SK-N-SH (cell line): ENCODE results near the gene DDX1. TPM values are rescaled to one million over a fixed set of nuclear protein-coding genes. Genes with fewer than 3 reads are reported as not detected.
"Not testable (repeated sequence)": the region's sequence is repeated elsewhere in the genome, so short reads cannot be mapped to it uniquely, and the experiment has no call there.

Source experiments
- CTCF ChIA-PET: fragments of 300-600, 350-600 bp; formaldehyde crosslinking; extraction: SDS; loops from one replicate; lab custom pipeline; 2021; lab: Yijun Ruan, JAX
- POLR2A ChIA-PET: fragments of 350-600 bp; sonication (Branson Sonifier 250); formaldehyde crosslinking; extraction: SDS; loops from one replicate; lab custom pipeline; 2020; ENCODE audit warnings: antibody characterized with exemption, inconsistent platforms; lab: Yijun Ruan, JAX
- DNase-seq: peaks from one replicate; pipeline ENCODE4 v3.0.0; 2012
- H2AFZ ChIP-seq: fragments of 200-600 bp; sonication (generic); 2 replicates; pipeline ENCODE4 v1.8.1; 2016; ENCODE audit warnings: antibody characterized with exemption, mild to moderate bottlenecking, low read depth
- H3F3A ChIP-seq: fragments of 200-600 bp; sonication (generic); replicated peaks from 2 replicates; pipeline ENCODE3; 2016; ENCODE audit warnings: antibody characterized with exemption, mild to moderate bottlenecking; ENCODE audit not compliant: insufficient read depth
- H3K27ac ChIP-seq, 2 experiments: fragments of 200-500 bp in 1 of 2; fragments of 200-600 bp in 1 of 2; sonication (Bioruptor generic) in 1 of 2; sonication (generic), shearing (Covaris generic) in 1 of 2; 2 replicates each; pipeline versions ENCODE4 v1.5.1 to v1.6.1; 2014 to 2016; ENCODE audit warnings: low read depth in 2 of 2, inconsistent platforms in 1 of 2, low read length in 1 of 2, mild to moderate bottlenecking in 1 of 2, mixed read lengths in 1 of 2
- H3K27me3 ChIP-seq: fragments of 200-600 bp; sonication (generic), shearing (Covaris generic); 2 replicates; pipeline ENCODE4 v1.6.1; 2016; ENCODE audit warnings: mixed run types; ENCODE audit not compliant: insufficient read depth
- H3K36me3 ChIP-seq, 2 experiments: fragments of 200-500 bp in 1 of 2; fragments of 200-600 bp in 1 of 2; sonication (Bioruptor generic) in 1 of 2; sonication (generic) in 1 of 2; replicated peaks in 1 of 2; 2 replicates each; pipeline versions ENCODE3 to v1.5.1; 2014 to 2016; ENCODE audit warnings: low read length in 1 of 2, mild to moderate bottlenecking in 1 of 2; ENCODE audit not compliant: insufficient read depth in 2 of 2, control insufficient read depth in 1 of 2
- H3K4me1 ChIP-seq, 2 experiments: fragments of 200-500 bp in 1 of 2; fragments of 200-600 bp in 1 of 2; sonication (Bioruptor generic) in 1 of 2; sonication (generic), shearing (Covaris generic) in 1 of 2; 2 replicates each; pipeline versions ENCODE4 v1.5.1 to v1.6.1; 2014 to 2016; ENCODE audit warnings: low read depth in 1 of 2, low read length in 1 of 2, mixed run types in 1 of 2; ENCODE audit not compliant: insufficient read depth in 2 of 2, control insufficient read depth in 1 of 2
- H3K4me2 ChIP-seq: fragments of 200-600 bp; sonication (generic), shearing (Covaris generic); 2 replicates; pipeline ENCODE4 v1.6.1; 2017; ENCODE audit warnings: mixed run types
- H3K4me3 ChIP-seq, 2 experiments: fragments of 200-500 bp in 1 of 2; fragments of 200-600 bp in 1 of 2; sonication (Bioruptor generic) in 1 of 2; sonication (generic), shearing (Covaris generic) in 1 of 2; 2 replicates each; pipeline versions ENCODE4 v1.5.1 to v1.8.1; 2014 to 2016; ENCODE audit warnings: low read depth in 2 of 2, inconsistent platforms in 1 of 2, low read length in 1 of 2, mild to moderate bottlenecking in 1 of 2, mixed read lengths in 1 of 2, moderate library complexity in 1 of 2
- H3K79me2 ChIP-seq: fragments of 200-600 bp; sonication (generic); 2 replicates; pipeline ENCODE4 v1.8.1; 2017; ENCODE audit warnings: mild to moderate bottlenecking; ENCODE audit not compliant: insufficient read depth
- H3K9ac ChIP-seq: fragments of 200-600 bp; sonication (generic); 2 replicates; pipeline ENCODE4 v1.6.1; 2017; ENCODE audit warnings: mixed run types
- H3K9me2 ChIP-seq: fragments of 200-600 bp; sonication (generic); 2 replicates; pipeline ENCODE4 v1.6.1; 2017; ENCODE audit warnings: mixed run types
- H3K9me3 ChIP-seq: fragments of 200-600 bp; sonication (generic); 2 replicates; pipeline ENCODE4 v1.6.1; 2017; ENCODE audit warnings: mixed run types, mild to moderate bottlenecking, moderate library complexity
- H4K20me1 ChIP-seq: fragments of 200-600 bp; sonication (generic); 2 replicates; pipeline ENCODE4 v1.6.1; 2017; ENCODE audit warnings: mild to moderate bottlenecking, mixed run types; ENCODE audit not compliant: insufficient read depth
- CTCF ChIP-seq: fragments of 200-600 bp; sonication (generic); IDR thresholded peaks from 2 replicates; pipeline ENCODE4 v1.6.1; 2017; ENCODE audit warnings: antibody characterized with exemption, mild to moderate bottlenecking, moderate library complexity
- FOXM1 ChIP-seq: IDR thresholded peaks from 2 replicates; pipeline ENCODE4 v1.4.0; 2012; ENCODE audit warnings: low read depth, mild to moderate bottlenecking
- GATA2 ChIP-seq: sonication (generic); formaldehyde crosslinking; IDR thresholded peaks from 2 replicates; pipeline ENCODE4 v1.5.0; 2020; ENCODE audit warnings: mild to moderate bottlenecking, missing genetic modification reagents
- IRF3 ChIP-seq: fragments of 150-350 bp; IDR thresholded peaks from 2 replicates; pipeline ENCODE4 v1.6.1; 2016; ENCODE audit warnings: mild to moderate bottlenecking, low read depth, low read length
- MEF2A ChIP-seq: IDR thresholded peaks from 2 replicates; pipeline ENCODE4 v1.4.0; 2012; ENCODE audit warnings: low read depth, borderline replicate concordance
- MXI1 ChIP-seq: IDR thresholded peaks from 2 replicates; pipeline ENCODE4 v1.6.1; 2012; ENCODE audit warnings: mild to moderate bottlenecking, low read depth, low read length, improper control_type of control experiment
- NFIC ChIP-seq: IDR thresholded peaks from 2 replicates; pipeline ENCODE4 v1.4.0; 2012; ENCODE audit warnings: borderline replicate concordance
- PBX3 ChIP-seq: IDR thresholded peaks from 2 replicates; pipeline ENCODE4; 2012
- POLR2AphosphoS5 ChIP-seq: IDR thresholded peaks from 2 replicates; pipeline ENCODE4 v1.6.1; 2012; ENCODE audit warnings: low read depth, low read length
- RAD21 ChIP-seq: IDR thresholded peaks from 2 replicates; pipeline ENCODE4 v1.6.1; 2012; ENCODE audit warnings: mild to moderate bottlenecking, low read length
- RCOR1 ChIP-seq: fragments of 150-350 bp; IDR thresholded peaks from 2 replicates; pipeline ENCODE4 v1.6.1; 2017; ENCODE audit warnings: antibody characterized with exemption, low read length
- RXRA ChIP-seq: IDR thresholded peaks from 2 replicates; pipeline ENCODE4 v1.4.0; 2012; ENCODE audit warnings: low read depth, mild to moderate bottlenecking, borderline replicate concordance
- TAF1 ChIP-seq: IDR thresholded peaks from 2 replicates; pipeline ENCODE4 v1.6.1; 2012; ENCODE audit warnings: low read depth, mild to moderate bottlenecking, low read length, moderate library complexity, borderline replicate concordance
- TEAD4 ChIP-seq: IDR thresholded peaks from 2 replicates; pipeline ENCODE4 v1.4.0; 2012; ENCODE audit warnings: mild to moderate bottlenecking, borderline replicate concordance; ENCODE audit not compliant: insufficient read depth
- YY1 ChIP-seq: IDR thresholded peaks from 2 replicates; pipeline ENCODE4 v1.4.0; 2012; ENCODE audit warnings: low read depth, mild to moderate bottlenecking
- ZBTB33 ChIP-seq: IDR thresholded peaks from 2 replicates; pipeline ENCODE4 v1.4.0; 2012; ENCODE audit warnings: low read depth, borderline replicate concordance
- WGBS: methylation state at CpG from one replicate; pipeline ENCODE4 v1.1.6; 2017; ENCODE audit warnings: low lambda C conversion rate; 5-methylcytosine and 5-hydroxymethylcytosine counted together
- polyA plus RNA-seq, 3 experiments: library from polyadenylated mRNA; depleted of rRNA; stranded (reverse); fragments of >200 nt; gene quantifications; 2 replicates each; pipeline ENCODE4 v1.2.3, GENCODE V29; 2012

The DDX1 gene
- polyA plus RNA-seq, 1 of the 3 experiments (the other 2 are of a cell fraction): 54.5 TPM

GRCh38 chr2:15620340-15620739 lies 28.7 kb downstream of the DDX1 start:
- H3K27ac ChIP-seq: no peak overlapping the region
- DNase-seq: no peak
- no peaks in the 10 kb centered on the region for H4K20me1 ChIP-seq
- H3K9me2 ChIP-seq: no peaks in the 10 kb centered on the region
- no peaks in the 10 kb centered on the region for H3K9me3 ChIP-seq
- WGBS: 95% methylated on average over 2 of the region's 2 CpGs
- no peak overlapping the region for H3K4me2 ChIP-seq
- ChIA-PET POLR2A (no interaction called here), CTCF (no interaction called here)
- no peaks in the 10 kb centered on the region for H3K4me1 ChIP-seq
- H3K36me3 ChIP-seq: peaks cover 87 to 92% of the 10 kb centered on the region in 2 experiments
- TF ChIP-seq GATA2 (CRISPR knock-in tag) (no peak), YY1 (no peak)
- H3K79me2 ChIP-seq: 0 out of 2 replicates have a peak, but pooled peaks cover 9% of the 10 kb centered on the region
- no peak overlapping the region for H3K9ac ChIP-seq
- H3F3A ChIP-seq: no peaks in the 10 kb centered on the region
- no peaks in the 10 kb centered on the region for H3K27me3 ChIP-seq
- no peak overlapping the region for H2AFZ ChIP-seq
- H3K4me3 ChIP-seq: no peak overlapping the region

- DNase-seq: no peak
- peaks cover 88 to 94% of the 10 kb centered on the region in 2 experiments for H3K36me3 ChIP-seq
- H4K20me1 ChIP-seq: no peaks in the 10 kb centered on the region
- no peak overlapping the region for H3K4me2 ChIP-seq
- 100% methylated on average over 4 of the region's 4 CpGs for WGBS
- H2AFZ ChIP-seq: no peak overlapping the region
- no peak overlapping the region for H3K27ac ChIP-seq
- H3K79me2 ChIP-seq: 0 out of 2 replicates have a peak, but pooled peaks cover 8% of the 10 kb centered on the region
- H3K9me3 ChIP-seq: no peaks in the 10 kb centered on the region
- no peaks in the 10 kb centered on the region for H3K27me3 ChIP-seq
- no peaks in the 10 kb centered on the region for H3F3A ChIP-seq
- H3K4me3 ChIP-seq: no peak overlapping the region
- POLR2A ChIA-PET: no interaction called here
- no peaks in the 10 kb centered on the region for H3K4me1 ChIP-seq
- no peak overlapping the region for H3K9ac ChIP-seq
- H3K9me2 ChIP-seq: no peaks in the 10 kb centered on the region
- TF ChIP-seq ZBTB33: no peak
- TF ChIP-seq POLR2AphosphoS5: no peak
- TF ChIP-seq NFIC: no peak
- TF ChIP-seq IRF3: no peak
- no peak for TF ChIP-seq TEAD4
- TF ChIP-seq PBX3: no peak
- TF ChIP-seq RAD21: no peak
- TF ChIP-seq TAF1: no peak
- no peak for TF ChIP-seq GATA2 (CRISPR knock-in tag)
- no peak for TF ChIP-seq RCOR1
- TF ChIP-seq MXI1: no peak
- TF ChIP-seq RXRA: no peak
- TF ChIP-seq CTCF: no peak
- TF ChIP-seq MEF2A: no peak
- TF ChIP-seq FOXM1: no peak
- CTCF ChIA-PET: interaction anchor here (1.1 kb wide), 2 partner anchors 10 to 17 kb away, joined by 3 to 5 read pairs; no protein-coding TSS in a partner anchor
These were observed 29.3 kb downstream of the DDX1 start for GRCh38 chr2:15620857-15621471.

GRCh38 chr2:15621472-15621870 lies 29.8 kb downstream of the DDX1 start:
- WGBS: over 99% methylated on average over 5 of the region's 5 CpGs
- H3K4me1 ChIP-seq, H3K4me3 ChIP-seq, H2AFZ ChIP-seq, H3K9me2 ChIP-seq, POLR2A ChIA-PET, H3K27ac ChIP-seq, H3K79me2 ChIP-seq, H3K9me3 ChIP-seq, H3K27me3 ChIP-seq, H3K9ac ChIP-seq, DNase-seq, H4K20me1 ChIP-seq, H3F3A ChIP-seq, H3K4me2 ChIP-seq: not testable (repeated sequence)
- peaks cover 88 to 96% of the 10 kb centered on the region in 2 experiments for H3K36me3 ChIP-seq
- CTCF ChIA-PET: interaction anchor here (1.1 kb wide), 2 partner anchors 9 to 17 kb away, joined by 3 to 5 read pairs; no protein-coding TSS in a partner anchor
